IPS-NIHi11 (cell line): Measurements from ENCODE around the gene HTR6.
"Not testable (repeated sequence)": the region's sequence is repeated elsewhere in the genome, so short reads cannot be mapped to it uniquely, and the experiment has no call there.

ENCODE experiments used
- DNase-seq: peaks from one replicate; pipeline ENCODE4 v3.0.0; 2012; ENCODE audit warnings: mixed read lengths, low spot score

Gene HTR6

GRCh38 chr1:19639228-19639627, 25.4 kb upstream of the HTR6 start:
- DNase-seq, result not testable (repeated sequence)

- no peak for DNase-seq
Observed at GRCh38 chr1:19639999-19640362, 24.7 kb upstream of the HTR6 start.

- DNase-seq, result peak; percentile 79
Observed at GRCh38 chr1:19640363-19641316, 24.0 kb upstream of the HTR6 start.

- no peak for DNase-seq
Observed at GRCh38 chr1:19643121-19643520, 21.6 kb upstream of the HTR6 start.

GRCh38 chr1:19643602-19644394, 20.9 kb upstream of the HTR6 start, which contains the start of gene NBL1:
NBL1 (plus strand) TSS chr1:19644311; CDS start chr1:19655031, 10,720 bp downstream.
- DNase-seq, result peak; percentile 72

GRCh38 chr1:19644395-19644680, 20.3 kb upstream of the HTR6 start:
- peak; percentile 67 for DNase-seq

GRCh38 chr1:19644681-19645410, 19.8 kb upstream of the HTR6 start:
- peak; percentile 51 for DNase-seq

- DNase-seq, result peak; percentile 21
Observed at GRCh38 chr1:19645411-19646251, 19.0 kb upstream of the HTR6 start.

GRCh38 chr1:19646377-19647319, 18.0 kb upstream of the HTR6 start:
- DNase-seq, result no peak

GRCh38 chr1:19647643-19648042, 17.0 kb upstream of the HTR6 start:
- DNase-seq, result no peak

- DNase-seq, result no peak
Observed at GRCh38 chr1:19648239-19648638, 16.4 kb upstream of the HTR6 start.

GRCh38 chr1:19648689-19649088, 16.0 kb upstream of the HTR6 start:
- DNase-seq, result peak; percentile 52

GRCh38 chr1:19650416-19651140, 14.1 kb upstream of the HTR6 start:
- DNase-seq, result no peak

GRCh38 chr1:19651141-19651737, 13.4 kb upstream of the HTR6 start:
- peak; percentile 81 for DNase-seq

GRCh38 chr1:19654386-19654785, 10.3 kb upstream of the HTR6 start:
- no peak for DNase-seq

- DNase-seq, result no peak
Observed at GRCh38 chr1:19654886-19655717, 9.6 kb upstream of the HTR6 start.

- DNase-seq, result no peak
Observed at GRCh38 chr1:19655718-19656080, 9.0 kb upstream of the HTR6 start.

- no peak for DNase-seq
Observed at GRCh38 chr1:19656134-19656779, 8.4 kb upstream of the HTR6 start.
